GM12892 (cell line): ENCODE measurements around the gene TBRG4.

Source experiments
- POLR2A ChIP-seq: IDR thresholded peaks from 2 replicates; pipeline ENCODE4 v1.6.1; 2011; ENCODE audit warnings: low read depth, low read length, control low read depth
- POLR2AphosphoS5 ChIP-seq: IDR thresholded peaks from 2 replicates; pipeline ENCODE4 v1.6.1; 2011; ENCODE audit warnings: low read depth, low read length, control low read depth

DNA sequence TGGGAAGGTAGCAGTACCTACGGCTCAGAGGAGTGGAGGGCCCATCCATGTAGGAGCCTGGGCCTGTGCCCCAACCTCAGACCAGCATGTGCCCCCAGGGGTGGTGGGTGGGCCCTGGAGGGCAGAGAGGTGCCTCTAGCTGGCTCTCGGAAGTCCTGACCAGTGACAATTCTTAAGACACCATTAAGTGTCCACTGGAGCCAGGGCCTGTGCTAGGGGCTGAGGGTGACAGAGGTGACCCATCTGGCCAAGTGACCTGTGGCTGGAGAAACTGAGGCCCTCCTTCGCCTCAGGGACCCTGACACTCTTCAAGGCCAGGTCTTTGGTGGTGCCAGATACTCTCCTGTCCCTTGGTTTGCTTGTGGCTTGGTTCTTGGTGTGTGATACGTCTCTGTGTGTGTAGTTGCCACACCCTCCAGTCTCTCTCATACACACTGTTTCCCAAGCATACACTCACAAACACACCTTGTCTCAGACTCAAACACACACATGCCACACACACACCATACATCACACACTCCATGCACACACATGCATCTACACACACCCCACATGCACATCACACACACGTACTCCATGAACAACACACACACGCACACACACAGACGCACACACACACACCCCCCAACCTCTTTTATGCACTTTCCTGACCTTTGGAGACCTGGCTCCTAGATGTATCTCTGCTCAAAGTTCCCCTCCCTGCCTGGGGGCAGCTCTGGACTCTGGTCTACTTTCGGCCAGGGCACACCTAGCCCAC is 45.2 kb upstream of the TBRG4 start:
- TF ChIP-seq POLR2A, result no peak
- TF ChIP-seq POLR2AphosphoS5, result no peak
